ENCODE results near the gene ATP2C2.

- no peak for TF ChIP-seq GATA2 (IDR thresholded peaks at IDR 0.05; ENCODE audit: low read depth, low read length)
- TF ChIP-seq GATA3 (IDR thresholded peaks at IDR 0.05; ENCODE audit: low read depth, low read length), result no peak
Measured at GRCh38 chr16:84378099-84378498, 9.8 kb downstream of the ATP2C2 start.
